Measurements from ENCODE around the gene MZB1. TPM values are rescaled to one million over a fixed set of nuclear protein-coding genes. Genes with fewer than 3 reads are reported as not detected.
A peak's percentile ranks its signal among the peaks of the same experiment; 100 is the strongest.

The MZB1 gene, protein sequence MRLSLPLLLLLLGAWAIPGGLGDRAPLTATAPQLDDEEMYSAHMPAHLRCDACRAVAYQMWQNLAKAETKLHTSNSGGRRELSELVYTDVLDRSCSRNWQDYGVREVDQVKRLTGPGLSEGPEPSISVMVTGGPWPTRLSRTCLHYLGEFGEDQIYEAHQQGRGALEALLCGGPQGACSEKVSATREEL
- total RNA-seq = 10 to 100 TPM; 10.3 to 27.6 TPM

DNA sequence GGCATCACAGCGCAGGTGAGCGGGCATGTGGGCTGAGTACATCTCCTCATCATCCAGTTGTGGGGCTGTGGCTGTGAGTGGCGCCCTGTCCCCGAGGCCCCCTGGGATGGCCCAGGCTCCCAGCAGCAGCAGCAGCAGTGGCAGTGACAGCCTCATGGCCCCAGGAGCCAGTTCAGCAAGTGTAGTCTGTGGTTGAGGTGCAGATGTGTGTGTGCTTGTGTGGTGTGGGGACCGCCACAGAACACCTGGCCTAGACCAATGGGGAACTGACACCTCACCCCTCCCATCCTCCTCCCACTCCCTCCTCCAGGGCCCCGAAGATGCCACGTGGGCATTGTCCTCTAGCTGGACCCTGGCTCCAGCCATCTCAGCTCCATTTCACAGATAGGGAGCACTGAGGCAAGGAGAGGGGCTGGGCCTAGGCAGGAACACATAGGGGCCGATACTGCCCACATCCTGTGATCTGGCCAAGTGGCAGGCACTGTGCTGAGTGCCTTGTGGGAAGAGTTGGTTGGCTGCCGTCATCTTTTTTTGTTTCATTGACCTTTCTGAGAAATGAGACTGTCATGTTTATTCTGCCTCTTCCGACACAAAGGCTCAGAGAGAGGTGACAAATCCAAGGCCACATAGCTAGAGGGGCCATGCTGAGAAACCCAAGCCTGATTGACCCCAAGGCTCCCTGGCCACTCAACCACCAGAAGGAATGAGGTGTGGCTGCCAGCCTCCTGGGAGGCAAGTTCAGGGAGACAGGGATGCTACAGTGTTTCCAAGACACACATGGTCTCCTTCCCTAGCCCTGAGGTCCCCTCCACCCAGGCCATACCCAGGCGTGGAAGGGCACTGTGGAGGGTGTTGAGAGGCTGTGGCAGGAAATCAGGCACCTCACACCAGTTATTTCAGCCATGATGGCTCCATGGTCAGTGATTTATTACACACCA lies at the start of gene MZB1:
MZB1 (minus strand) TSS at position 213 of the 938 bp plus-strand sequence; CDS start at position 156, 57 bp downstream.
- H3K27me3 Mint-ChIP-seq = no peaks in the 10 kb centered on the region
- peaks cover 50 to 58% of the 10 kb centered on the region in 2 donors for H3K4me1 Mint-ChIP-seq (ENCODE audit: low read depth in 2 of 2)
- peak; percentile 79 to 83 for ATAC-seq

DNA sequence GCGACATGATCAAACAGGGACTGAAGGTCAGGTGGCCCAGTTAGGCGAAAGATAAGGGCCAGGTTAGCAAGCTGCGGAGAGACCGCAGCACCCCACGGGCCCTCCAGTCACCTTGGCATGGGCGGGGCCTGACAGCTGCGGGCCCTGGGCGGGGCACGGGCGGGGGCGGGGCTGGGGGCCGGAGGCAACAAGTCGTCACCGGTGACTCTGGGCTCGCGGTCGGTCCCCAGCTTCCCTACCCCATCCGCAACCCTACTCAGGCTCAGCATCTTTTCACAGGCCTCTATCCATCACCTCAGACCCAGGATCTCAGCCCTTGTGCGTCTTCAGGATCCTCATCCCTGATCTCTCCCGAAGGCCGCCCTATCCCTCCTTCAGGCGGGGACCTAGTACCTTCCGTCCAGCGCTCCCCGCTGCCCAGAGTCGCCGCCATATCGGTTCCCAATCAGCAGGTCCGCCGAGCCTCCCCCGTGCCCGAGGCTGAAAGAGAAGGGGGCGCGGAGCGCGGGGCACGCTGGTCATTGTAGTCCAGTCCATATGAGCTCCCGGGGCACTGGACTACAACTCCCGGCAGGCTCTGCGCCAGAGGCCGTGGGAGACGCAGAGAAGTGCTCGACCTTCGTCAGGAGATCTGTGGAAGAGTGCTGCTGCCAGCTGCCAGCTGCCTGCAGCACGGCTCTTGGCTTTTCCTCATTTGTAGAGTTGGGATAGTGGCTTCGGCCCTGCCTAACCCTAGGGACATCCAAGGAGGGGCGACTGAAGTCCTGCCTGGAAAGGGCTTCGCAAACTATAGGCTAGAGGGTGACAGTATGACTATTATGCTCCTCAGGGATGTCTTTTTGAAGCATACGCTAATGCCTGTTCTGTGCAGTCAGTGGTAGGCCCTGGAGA lies 49.5 kb upstream of the MZB1 start, which contains the start of gene DNAJC18:
DNAJC18 (minus strand) TSS at position 513 of the 891 bp plus-strand sequence; CDS start at position 433, 80 bp downstream.
- H3K4me1 Mint-ChIP-seq (ENCODE audit: low read depth in 2 of 2) = peaks cover 26 to 41% of the 10 kb centered on the region in 2 donors
- peak; percentile 97 to 99 for ATAC-seq
- peak; percentile 90 for DNase-seq (ENCODE audit: low spot score)

More for the DNA sequence above, at the start of gene MZB1:
- DNase-seq (ENCODE audit: low spot score) = peak; percentile 86
- H3K36me3 Mint-ChIP-seq = no peaks in the 10 kb centered on the region
- no peaks in the 10 kb centered on the region for H3K9me3 Mint-ChIP-seq
- H3K27ac Mint-ChIP-seq = peak within 1 kb of the TSS; percentile 97 to 100
- peak within 1 kb of the TSS; percentile 97 for H3K4me3 Mint-ChIP-seq

DNA sequence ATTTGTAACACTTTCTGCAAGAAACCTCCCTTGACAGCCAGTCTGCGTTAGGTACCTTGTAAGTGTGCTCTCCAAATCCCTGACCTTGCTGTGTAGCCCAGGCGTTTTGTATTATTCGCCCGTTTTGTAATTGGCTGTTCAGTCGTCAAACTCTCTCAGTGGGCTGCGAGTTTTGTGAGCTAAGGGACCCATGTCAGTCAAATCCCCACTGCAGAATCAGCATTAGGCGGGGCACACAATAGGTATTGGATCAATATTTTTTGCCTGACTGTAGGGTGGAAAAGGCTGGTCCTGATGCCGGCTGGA lies 48.9 kb upstream of the MZB1 start:
- Mint-ChIP-seq H3K9me3 (no peaks in the 10 kb centered on the region), H3K36me3 (no peaks in the 10 kb centered on the region), H3K4me3 (peak overlapping the region; percentile 97), H3K4me1 (ENCODE audit: low read depth in 2 of 2) (peaks cover 20 to 35% of the 10 kb centered on the region in 2 donors), H3K27me3 (peaks cover 0 to 5% of the 10 kb centered on the region in 2 donors), H3K27ac (peak overlapping the region; percentile 90 to 97)
- DNase-seq (ENCODE audit: low spot score) (no peak), ATAC-seq (no peak)

More for the DNA sequence above, 49.5 kb upstream of the MZB1 start, which contains the start of gene DNAJC18:
- Mint-ChIP-seq H3K36me3 (no peaks in the 10 kb centered on the region), H3K27ac (peak within 1 kb of the TSS; percentile 90 to 97), H3K9me3 (no peaks in the 10 kb centered on the region), H3K4me3 (peak within 1 kb of the TSS; percentile 97), H3K27me3 (peaks cover 0 to 7% of the 10 kb centered on the region in 2 donors)

DNA sequence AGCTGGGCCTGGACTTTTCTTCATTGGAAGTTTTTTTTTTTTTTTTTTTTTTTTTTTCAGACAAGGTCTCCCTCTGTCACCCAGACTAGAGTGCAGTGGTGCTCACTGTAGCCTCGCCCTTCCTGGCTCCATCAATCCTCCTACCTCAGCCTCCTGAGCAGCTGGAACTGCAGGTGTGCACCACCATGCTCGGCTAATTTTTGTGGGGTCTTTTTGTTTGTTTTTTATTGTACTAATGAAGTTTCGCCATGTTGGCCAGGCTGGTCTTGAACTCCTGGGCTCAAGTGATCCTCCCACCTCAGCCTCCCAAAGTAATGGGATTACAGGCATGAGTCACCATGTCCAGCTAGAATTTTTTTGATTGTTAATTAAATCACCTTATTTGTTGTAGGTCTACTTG lies 46.0 kb upstream of the MZB1 start:
- Mint-ChIP-seq H3K36me3 (no peaks in the 10 kb centered on the region), H3K4me1 (ENCODE audit: low read depth in 2 of 2) (peaks cover 18 to 27% of the 10 kb centered on the region in 2 donors), H3K27me3 (no peaks in the 10 kb centered on the region), H3K9me3 (no peaks in the 10 kb centered on the region), H3K27ac (no peak overlapping the region), H3K4me3 (no peak overlapping the region)
- no peak for DNase-seq (ENCODE audit: low spot score)
- no peak for ATAC-seq

DNA sequence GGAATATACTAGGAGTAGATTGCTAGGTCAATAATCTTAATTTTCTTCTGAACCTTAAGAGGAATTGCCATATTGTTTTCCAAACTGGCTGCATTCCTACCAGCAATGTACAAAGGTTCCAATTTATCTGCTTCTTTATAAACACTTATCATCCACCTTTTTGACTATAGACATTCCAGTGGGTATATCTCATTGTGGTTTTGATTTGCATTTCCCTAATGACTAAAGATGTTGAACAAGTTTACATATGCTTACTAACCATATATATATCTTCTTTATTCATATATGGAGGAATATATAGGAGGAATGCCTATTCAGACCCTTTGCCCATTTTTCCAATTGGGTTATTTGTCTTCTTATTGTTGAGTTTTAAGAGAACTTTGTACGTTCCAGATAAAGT lies 42.0 kb upstream of the MZB1 start:
- Mint-ChIP-seq H3K4me3 (no peak overlapping the region), H3K27ac (no peak overlapping the region), H3K9me3 (no peaks in the 10 kb centered on the region), H3K27me3 (no peaks in the 10 kb centered on the region), H3K4me1 (ENCODE audit: low read depth in 2 of 2) (no peaks in the 10 kb centered on the region), H3K36me3 (peaks cover 6% of the 10 kb centered on the region)
- no peak for DNase-seq (ENCODE audit: low spot score)
- ATAC-seq = no peak

DNA sequence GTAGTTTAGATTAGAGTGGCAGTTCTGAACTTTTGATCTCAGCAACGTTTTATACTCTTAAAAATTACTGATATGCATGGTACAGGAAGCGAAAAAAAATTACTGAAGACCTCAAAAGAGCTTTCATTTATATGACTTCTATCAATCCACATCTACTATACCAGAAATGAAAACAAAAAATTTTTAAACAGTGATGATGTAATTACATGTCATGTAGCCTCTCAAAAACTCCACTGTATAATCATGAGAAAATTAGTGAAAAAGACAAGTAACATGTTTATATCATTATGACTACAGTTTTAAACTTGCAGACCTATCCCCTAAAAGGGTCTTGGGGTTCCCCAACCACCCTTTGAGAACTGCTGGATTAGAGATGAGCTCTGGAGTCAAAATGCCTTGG lies 40.3 kb upstream of the MZB1 start:
- ATAC-seq = no peak
- no peaks in the 10 kb centered on the region for H3K27me3 Mint-ChIP-seq

DNA sequence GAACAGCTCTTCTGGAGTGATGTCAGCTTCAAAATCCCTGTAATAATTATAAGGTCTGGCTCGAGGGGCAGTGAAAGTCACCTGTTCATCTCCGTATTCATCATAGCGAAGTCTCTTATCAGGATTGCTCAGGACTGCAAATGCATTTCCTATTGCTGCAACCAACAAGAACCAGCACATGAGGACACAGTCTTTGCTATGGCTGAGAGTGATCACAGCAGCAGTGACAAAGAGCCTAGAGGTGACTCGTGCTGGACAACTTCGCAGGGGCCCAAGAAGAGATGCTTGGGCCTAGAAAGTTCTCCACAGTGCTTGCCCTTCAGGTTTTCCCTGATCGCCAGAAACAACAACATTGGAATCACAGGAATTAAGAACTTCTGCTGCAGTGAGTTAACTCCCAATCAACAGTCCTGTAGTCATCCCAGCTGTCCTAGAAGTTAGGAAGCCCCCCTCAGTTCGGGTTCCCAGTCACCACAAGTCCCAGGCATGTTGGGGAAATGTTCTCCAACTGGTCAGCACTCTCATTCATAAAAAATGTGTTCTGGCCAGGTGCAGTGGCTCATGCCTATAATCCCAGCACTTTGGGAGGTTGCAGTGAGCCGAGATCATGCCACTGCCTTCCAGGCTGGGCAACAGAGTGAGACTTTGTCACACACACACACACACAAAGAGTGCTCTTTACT lies 36.6 kb upstream of the MZB1 start:
- H3K27ac Mint-ChIP-seq = no peak overlapping the region
- no peak for DNase-seq (ENCODE audit: low spot score)
- ATAC-seq = no peak
- H3K36me3 Mint-ChIP-seq = peaks cover 11% of the 10 kb centered on the region
- no peaks in the 10 kb centered on the region for H3K9me3 Mint-ChIP-seq
- no peaks in the 10 kb centered on the region for H3K27me3 Mint-ChIP-seq
- H3K4me1 Mint-ChIP-seq (ENCODE audit: low read depth in 2 of 2) = peaks cover 5 to 7% of the 10 kb centered on the region in 2 donors
- no peak overlapping the region for H3K4me3 Mint-ChIP-seq

More for the DNA sequence above, 40.3 kb upstream of the MZB1 start:
- no peak for DNase-seq (ENCODE audit: low spot score)
- H3K4me1 Mint-ChIP-seq (ENCODE audit: low read depth in 2 of 2) = no peaks in the 10 kb centered on the region
- H3K4me3 Mint-ChIP-seq = no peak overlapping the region
- peaks cover 8% of the 10 kb centered on the region for H3K36me3 Mint-ChIP-seq
- H3K9me3 Mint-ChIP-seq = no peaks in the 10 kb centered on the region
- no peak overlapping the region for H3K27ac Mint-ChIP-seq

DNA sequence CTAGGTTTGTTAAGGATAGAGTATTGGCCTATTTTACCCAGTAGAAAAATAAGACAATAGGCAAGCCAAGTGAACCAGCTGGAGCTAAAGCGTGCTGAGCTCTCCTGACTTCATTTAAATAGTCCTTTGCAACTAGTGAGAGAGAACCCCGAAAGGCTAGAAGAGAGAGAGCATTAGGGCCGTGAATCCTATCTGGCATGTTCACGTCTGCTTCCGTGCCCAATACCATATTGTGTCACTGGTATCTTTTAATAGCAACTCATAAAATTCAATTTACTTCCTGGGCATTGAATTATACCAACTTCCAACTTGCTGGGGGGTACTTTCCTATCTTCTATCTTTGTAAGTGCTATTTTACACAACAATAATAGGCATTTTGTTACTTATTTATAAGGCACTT lies 35.8 kb upstream of the MZB1 start:
- H3K4me1 Mint-ChIP-seq (ENCODE audit: low read depth in 2 of 2) = peaks cover 5 to 7% of the 10 kb centered on the region in 2 donors
- no peak for ATAC-seq
- H3K27me3 Mint-ChIP-seq = no peaks in the 10 kb centered on the region
- H3K27ac Mint-ChIP-seq = no peak overlapping the region
- H3K4me3 Mint-ChIP-seq = no peak overlapping the region
- H3K9me3 Mint-ChIP-seq = no peaks in the 10 kb centered on the region
- DNase-seq (ENCODE audit: low spot score) = no peak
- peaks cover 11% of the 10 kb centered on the region for H3K36me3 Mint-ChIP-seq

DNA sequence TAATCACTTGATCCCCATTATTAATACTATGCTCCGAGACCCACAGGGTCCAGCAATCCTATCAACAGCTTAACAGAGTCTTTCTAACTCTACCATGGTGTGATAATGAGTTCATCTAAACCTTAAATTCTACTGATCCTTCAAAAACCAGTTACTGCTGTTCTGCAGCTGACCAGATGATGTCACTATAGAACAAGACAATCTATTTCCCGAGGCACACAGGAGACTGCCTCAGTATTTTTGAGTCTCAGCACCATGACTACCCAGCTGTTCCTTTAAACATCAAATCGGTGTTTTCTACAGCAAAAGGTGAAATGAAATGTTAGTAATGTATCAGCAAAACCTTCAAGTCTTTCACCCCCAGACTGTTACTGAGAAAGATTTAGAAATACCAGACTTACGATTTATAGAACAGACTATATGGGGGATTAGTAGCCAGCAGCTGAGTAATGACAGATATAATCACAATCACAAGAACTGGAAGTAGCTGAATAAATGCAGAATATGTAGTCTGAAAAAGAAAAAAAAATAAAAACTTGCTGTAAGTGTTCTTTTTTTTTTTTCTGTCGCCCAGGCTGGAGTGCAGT lies 32.7 kb upstream of the MZB1 start:
- H3K36me3 Mint-ChIP-seq = peaks cover 6% of the 10 kb centered on the region
- H3K4me1 Mint-ChIP-seq (ENCODE audit: low read depth in 2 of 2) = peaks cover 5 to 7% of the 10 kb centered on the region in 2 donors
- ATAC-seq (peak; percentile 82 to 86), DNase-seq (ENCODE audit: low spot score) (peak; percentile 78)
- H3K27ac Mint-ChIP-seq = no peak overlapping the region
- no peaks in the 10 kb centered on the region for H3K9me3 Mint-ChIP-seq
- no peak overlapping the region for H3K4me3 Mint-ChIP-seq
- no peaks in the 10 kb centered on the region for H3K27me3 Mint-ChIP-seq

DNA sequence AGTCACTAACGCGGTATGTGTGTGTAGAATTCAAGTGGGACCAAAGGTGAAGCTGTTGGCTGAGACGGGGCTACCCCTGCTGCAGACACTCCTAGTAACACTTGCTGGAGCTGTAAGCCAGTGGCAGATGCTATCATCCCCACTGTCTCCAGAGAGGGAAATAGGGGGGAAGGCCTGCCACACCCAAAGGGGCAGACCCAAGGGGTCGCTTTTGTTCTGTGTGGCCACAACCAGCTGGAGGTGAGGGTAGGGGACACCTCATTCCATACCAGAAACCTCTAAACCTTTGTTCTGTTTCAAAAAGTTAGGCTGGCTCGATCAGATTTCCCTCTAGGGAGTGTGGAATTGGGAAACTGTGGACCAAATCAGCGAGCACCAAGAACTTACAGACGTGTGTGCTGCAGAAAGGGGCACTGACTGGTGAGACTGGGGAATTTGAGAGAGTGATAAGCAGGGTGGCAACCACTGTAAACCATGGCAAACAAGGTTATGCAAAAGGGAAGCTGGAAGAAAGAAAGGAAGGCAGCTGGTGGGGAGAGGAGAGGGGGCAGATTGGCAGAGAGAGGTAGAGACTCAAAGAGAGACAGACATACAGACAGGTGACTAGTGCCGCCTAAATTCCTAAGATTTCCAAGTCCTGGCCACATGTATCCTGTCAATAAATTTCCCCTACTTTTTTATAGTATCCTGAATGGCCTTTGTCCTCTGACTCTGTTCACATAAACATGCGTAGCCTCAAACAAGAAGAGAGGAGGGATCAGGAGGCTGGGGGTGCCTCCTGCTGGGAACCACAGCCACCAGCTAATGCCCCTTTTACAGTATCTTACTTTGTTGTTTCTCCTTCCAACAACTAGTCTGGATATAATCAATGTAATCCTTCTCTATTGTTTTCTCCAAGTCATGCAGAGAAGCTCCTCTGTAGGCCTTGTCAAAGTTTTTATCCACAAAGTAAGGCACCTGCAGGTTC lies 29.8 kb upstream of the MZB1 start:
- H3K27ac Mint-ChIP-seq = no peak overlapping the region
- no peaks in the 10 kb centered on the region for H3K9me3 Mint-ChIP-seq
- H3K4me3 Mint-ChIP-seq = no peak overlapping the region
- H3K36me3 Mint-ChIP-seq = no peaks in the 10 kb centered on the region
- no peak for DNase-seq (ENCODE audit: low spot score)
- ATAC-seq = no peak
- H3K27me3 Mint-ChIP-seq = no peaks in the 10 kb centered on the region
- H3K4me1 Mint-ChIP-seq (ENCODE audit: low read depth in 2 of 2) = peaks cover 8 to 23% of the 10 kb centered on the region in 2 donors

DNA sequence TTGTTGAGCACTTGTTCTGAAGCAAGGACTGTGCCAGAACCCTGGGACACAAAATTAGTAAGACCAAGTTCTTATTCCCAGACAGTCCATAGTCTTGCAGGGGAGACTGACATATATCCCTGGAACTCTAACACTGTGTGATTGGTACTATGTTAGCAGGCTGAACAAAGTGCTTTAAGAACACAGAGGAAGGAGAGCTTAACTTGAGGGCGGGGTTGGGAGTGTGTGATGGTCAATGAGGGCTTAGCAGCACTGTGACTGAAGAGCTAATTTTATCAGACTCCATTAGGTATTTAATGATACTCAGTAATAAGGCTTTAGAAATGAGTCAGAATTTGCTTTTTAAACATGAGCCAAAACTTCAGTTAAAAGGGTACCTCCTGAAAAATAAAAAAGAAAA lies 29.1 kb upstream of the MZB1 start:
- Mint-ChIP-seq H3K9me3 (no peaks in the 10 kb centered on the region), H3K36me3 (no peaks in the 10 kb centered on the region), H3K4me1 (ENCODE audit: low read depth in 2 of 2) (peaks cover 8 to 23% of the 10 kb centered on the region in 2 donors), H3K27me3 (no peaks in the 10 kb centered on the region), H3K4me3 (no peak overlapping the region), H3K27ac (no peak overlapping the region)
- DNase-seq (ENCODE audit: low spot score) (no peak), ATAC-seq (no peak)

DNA sequence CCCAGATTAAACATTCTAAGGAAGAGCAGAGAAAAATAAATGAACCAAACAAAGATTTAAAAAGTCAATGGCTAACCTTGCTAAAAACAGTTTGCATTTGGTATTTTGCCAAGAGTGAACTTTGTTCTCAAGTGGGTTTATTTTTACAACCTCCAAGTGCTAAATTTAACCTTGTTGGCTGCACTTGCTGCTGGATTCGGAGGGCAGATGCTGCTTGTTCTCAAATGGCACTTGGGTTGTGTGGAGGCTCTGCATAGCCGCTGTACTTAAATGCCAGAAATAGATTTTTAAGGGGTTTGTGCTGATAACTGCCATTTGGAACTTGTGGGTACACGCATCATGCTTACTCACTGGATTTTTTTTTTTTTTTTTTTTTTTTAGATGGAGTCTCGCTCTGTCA lies 27.5 kb upstream of the MZB1 start:
- Mint-ChIP-seq H3K4me1 (ENCODE audit: low read depth in 2 of 2) (peaks cover 4 to 19% of the 10 kb centered on the region in 2 donors), H3K27ac (peak overlapping the region in 1 of 2 donors; percentile 78)
- ATAC-seq = no peak

More for the DNA sequence above, 27.5 kb upstream of the MZB1 start:
- Mint-ChIP-seq H3K9me3 (no peaks in the 10 kb centered on the region), H3K4me3 (no peak overlapping the region), H3K36me3 (no peaks in the 10 kb centered on the region), H3K27me3 (no peaks in the 10 kb centered on the region)
- no peak for DNase-seq (ENCODE audit: low spot score)

Measured in natural killer cell treated with Interleukin-12 subunit alpha and Interleukin-12 subunit beta and Interleukin-15 and Interleukin-18, amount 100 ng/mL, for 72 hours (primary cell).